K562 (cell line): ENCODE results near the gene TTC28. TPM values are rescaled to one million over a fixed set of nuclear protein-coding genes. Genes with fewer than 3 reads are reported as not detected.

ENCODE experiments used
- BRF1 ChIP-seq: IDR thresholded peaks from 3 replicates; pipeline ENCODE4 v1.6.1; 2011; ENCODE audit warnings: borderline replicate concordance, mild to moderate bottlenecking; ENCODE audit not compliant: insufficient read length; ENCODE audit errors: extremely low read depth
- COPS2 ChIP-seq: fragments of 450-650 bp; conservative IDR thresholded peaks from 2 replicates; pipeline ENCODE4 v1.6.1; 2016; ENCODE audit warnings: mild to moderate bottlenecking, moderate library complexity
- ESRRB ChIP-seq: fragments of 250-450 bp; sonication (Bioruptor Pico); IDR thresholded peaks from 2 replicates; pipeline ENCODE4 v1.5.0; 2020; ENCODE audit warnings: mild to moderate bottlenecking, moderate library complexity, borderline replicate concordance
- HMG20B ChIP-seq: fragments of 250-450 bp; sonication (Bioruptor Pico); IDR thresholded peaks from 2 replicates; pipeline ENCODE4 v1.5.0; 2021; ENCODE audit warnings: mild to moderate bottlenecking
- KLF6 ChIP-seq: fragments of 250-450 bp; sonication (Bioruptor Pico); IDR thresholded peaks from 2 replicates; pipeline ENCODE4 v1.4.0; 2020; ENCODE audit warnings: mild to moderate bottlenecking, moderate library complexity, borderline replicate concordance
- MBD2 ChIP-seq: sonication (generic); IDR thresholded peaks from 2 replicates; pipeline ENCODE4 v1.6.1; 2016; ENCODE audit warnings: low read depth, borderline replicate concordance
- MCM7 ChIP-seq, 2 experiments: fragments of 450-650 bp; IDR thresholded peaks; 2 replicates each; pipeline ENCODE4 v1.6.1; 2016 to 2018
- NCOA1 ChIP-seq: fragments of 450-650 bp; IDR thresholded peaks from 2 replicates; pipeline ENCODE4 v1.6.1; 2016; ENCODE audit warnings: low read depth
- NR2F6 ChIP-seq: fragments of 450-650 bp; formaldehyde crosslinking; IDR thresholded peaks from 2 replicates; pipeline ENCODE4 v1.4.0; 2020; ENCODE audit warnings: mild to moderate bottlenecking
- PHF21A ChIP-seq: fragments of 450-650 bp; IDR thresholded peaks from 2 replicates; pipeline ENCODE4 v1.6.1; 2017; ENCODE audit warnings: low read depth, borderline replicate concordance
- RBM17 ChIP-seq: fragments of 200-400 bp; formaldehyde crosslinking; IDR thresholded peaks from 2 replicates; pipeline ENCODE4 v1.6.1; 2017; ENCODE audit warnings: low read depth, mild to moderate bottlenecking, low read length, borderline replicate concordance
- RUNX1 ChIP-seq: sonication (generic); IDR thresholded peaks from 2 replicates; pipeline ENCODE4 v1.6.1; 2016; ENCODE audit warnings: antibody characterized with exemption, low read depth
- SRF ChIP-seq, 2 experiments: fragments of 250-450, 450-650 bp in 1 of 2; sonication (Bioruptor Pico) in 1 of 2; sonication (generic) in 1 of 2; formaldehyde crosslinking; IDR thresholded peaks; 2 replicates each; pipeline versions ENCODE4 v1.5.0 to v1.5.1; 2020 to 2022; ENCODE audit warnings: mild to moderate bottlenecking in 1 of 2, missing genetic modification reagents in 1 of 2
- STAT5B ChIP-seq: fragments of 250-450 bp; sonication (Bioruptor Pico); IDR thresholded peaks from 2 replicates; pipeline ENCODE4 v1.8.0; 2021; ENCODE audit warnings: mild to moderate bottlenecking, inconsistent platforms
- TAF7 ChIP-seq: fragments of 450-650 bp; IDR thresholded peaks from 2 replicates; pipeline ENCODE4 v1.6.1; 2016; ENCODE audit warnings: missing genetic modification characterization, missing compliant biosample characterization
- ZBTB1 ChIP-seq: sonication (generic); formaldehyde crosslinking; IDR thresholded peaks from 2 replicates; pipeline ENCODE4 v1.8.1; 2023; ENCODE audit warnings: missing genetic modification reagents, low read depth, mild to moderate bottlenecking, borderline replicate concordance
- ZBTB12 ChIP-seq: fragments of 250-450 bp; sonication (Bioruptor Pico); IDR thresholded peaks from 2 replicates; pipeline ENCODE4 v1.4.0; 2020
- ZNF143 ChIP-seq: sonication (generic); formaldehyde crosslinking; IDR thresholded peaks from 2 replicates; pipeline ENCODE4 v1.9.0; 2022; ENCODE audit warnings: mild to moderate bottlenecking, missing genetic modification reagents
- ZNF212 ChIP-seq: fragments of 450-650 bp; formaldehyde crosslinking; IDR thresholded peaks from 2 replicates; pipeline ENCODE4 v1.4.0; 2020; ENCODE audit warnings: mild to moderate bottlenecking
- ZNF274 ChIP-seq: IDR thresholded peaks from 2 replicates; pipeline ENCODE4 v1.6.1; 2011; ENCODE audit warnings: low read depth, mild to moderate bottlenecking, low read length, moderate library complexity, borderline replicate concordance
- ZNF507 ChIP-seq: conservative IDR thresholded peaks from 2 replicates; pipeline ENCODE4 v1.6.1; 2017; ENCODE audit warnings: missing genetic modification characterization, missing compliant biosample characterization
- ZNF586 ChIP-seq: fragments of 450-650 bp; formaldehyde crosslinking; conservative IDR thresholded peaks from 2 replicates; pipeline ENCODE4 v1.4.0; 2020; ENCODE audit warnings: mild to moderate bottlenecking, moderate library complexity
- polyA plus RNA-seq, 8 experiments: library from polyadenylated mRNA; depleted of rRNA in 4 of 8; stranded (reverse) in 5 of 8; unstranded in 3 of 8; fragments of >200 nt; fragmentation: Nextera tagmentation in 2 of 8; fragmentation: Illumina TruSeq in 1 of 8; extraction: Ambion mirVana in 2 of 8; extraction: Trizol in 1 of 8; gene quantifications; 2 replicates each; pipeline versions ENCODE4 v1.2.1 to v1.2.3, GENCODE V29; 2011 to 2014; ENCODE audit warnings: inconsistent platforms in 1 of 8, missing spikeins in 1 of 8
- total RNA-seq, 7 experiments: library from RNA; depleted of rRNA in 6 of 7; stranded (reverse); fragments of >200 nt in 6 of 7; fragmentation: Illumina TruSeq in 2 of 7; extraction: Trizol in 2 of 7; gene quantifications; 2 replicates each; pipeline versions ENCODE4 v1.2.1 to v1.2.3, GENCODE V29; 2011 to 2021; ENCODE audit warnings: low replicate concordance in 1 of 7
- TF ChIP-seq, protein P1 (sequence below): sonication (generic); formaldehyde crosslinking; IDR thresholded peaks from 2 replicates; pipeline ENCODE4 v1.8.1; 2023; ENCODE audit warnings: mild to moderate bottlenecking, missing genetic modification reagents
- TF ChIP-seq, protein P2 (sequence below): fragments of 250-450 bp; sonication (Bioruptor Pico); IDR thresholded peaks from 2 replicates; pipeline ENCODE4 v1.9.0; 2021; ENCODE audit warnings: mild to moderate bottlenecking
- TF ChIP-seq, protein P3 (sequence below), 2 experiments: fragments of 250-450 bp in 1 of 2; fragments of 450-650 bp in 1 of 2; sonication (Bioruptor Pico) in 1 of 2; IDR thresholded peaks; 2 replicates each; pipeline versions ENCODE4 v1.6.1 to v1.8.0; 2016 to 2021; ENCODE audit warnings: mild to moderate bottlenecking in 2 of 2, moderate library complexity in 2 of 2, missing compliant biosample characterization in 1 of 2, missing genetic modification characterization in 1 of 2

The TTC28 gene
- total and polyA plus RNA-seq, 9 of the 15 experiments (the other 6 are each of a cell fraction or from before 2014, with no cell fraction given) = 0.22 to 10.7 (median 3.1) TPM

DNA sequence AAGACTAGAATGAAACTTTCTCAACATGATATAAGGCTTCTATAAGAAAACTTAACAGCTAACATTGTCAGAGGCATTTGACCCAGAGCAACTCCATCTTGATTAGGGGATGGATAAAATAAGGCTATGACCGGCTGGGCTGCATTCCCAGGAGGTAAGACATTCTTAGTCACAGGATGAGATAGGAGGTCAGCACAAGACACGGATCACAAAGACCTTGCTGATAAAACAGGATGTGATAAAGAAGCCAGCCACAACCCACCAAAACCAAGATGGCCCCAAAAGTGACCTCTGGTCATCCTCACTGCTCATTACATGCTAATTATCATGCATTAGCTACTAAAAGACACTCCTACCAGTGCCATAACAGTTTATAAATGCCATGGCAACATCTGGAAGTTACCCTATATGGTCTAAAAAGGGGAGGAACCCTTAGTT lies 135.2 kb downstream of the TTC28 start (continued):
- peak; percentile 54; the same call in 1 of the 2 replicates for TF ChIP-seq ZBTB12
- TF ChIP-seq, protein P1, sequence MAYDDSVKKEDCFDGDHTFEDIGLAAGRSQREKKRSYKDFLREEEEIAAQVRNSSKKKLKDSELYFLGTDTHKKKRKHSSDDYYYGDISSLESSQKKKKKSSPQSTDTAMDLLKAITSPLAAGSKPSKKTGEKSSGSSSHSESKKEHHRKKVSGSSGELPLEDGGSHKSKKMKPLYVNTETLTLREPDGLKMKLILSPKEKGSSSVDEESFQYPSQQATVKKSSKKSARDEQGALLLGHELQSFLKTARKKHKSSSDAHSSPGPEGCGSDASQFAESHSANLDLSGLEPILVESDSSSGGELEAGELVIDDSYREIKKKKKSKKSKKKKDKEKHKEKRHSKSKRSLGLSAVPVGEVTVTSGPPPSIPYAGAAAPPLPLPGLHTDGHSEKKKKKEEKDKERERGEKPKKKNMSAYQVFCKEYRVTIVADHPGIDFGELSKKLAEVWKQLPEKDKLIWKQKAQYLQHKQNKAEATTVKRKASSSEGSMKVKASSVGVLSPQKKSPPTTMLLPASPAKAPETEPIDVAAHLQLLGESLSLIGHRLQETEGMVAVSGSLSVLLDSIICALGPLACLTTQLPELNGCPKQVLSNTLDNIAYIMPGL (CRISPR knock-in tag) = no peak
- TF ChIP-seq RBM17 = no peak
- TF ChIP-seq ZNF586 (CRISPR knock-in tag) = no peak
- no peak for TF ChIP-seq ZBTB1 (CRISPR knock-in tag)
- no peak for TF ChIP-seq ZNF212
- TF ChIP-seq ZNF274 = no peak
- TF ChIP-seq, protein P2, sequence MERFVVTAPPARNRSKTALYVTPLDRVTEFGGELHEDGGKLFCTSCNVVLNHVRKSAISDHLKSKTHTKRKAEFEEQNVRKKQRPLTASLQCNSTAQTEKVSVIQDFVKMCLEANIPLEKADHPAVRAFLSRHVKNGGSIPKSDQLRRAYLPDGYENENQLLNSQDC (CRISPR knock-in tag) = no peak
- no peak for TF ChIP-seq MCM7 (IDR thresholded peaks at IDR 0.05)
- no peak for TF ChIP-seq NCOA1
- TF ChIP-seq NR2F6 (CRISPR knock-in tag) = no peak
- no peak for TF ChIP-seq ZNF507
- no peak for TF ChIP-seq COPS2
- no peak for TF ChIP-seq ZNF143 (CRISPR knock-in tag)
- TF ChIP-seq STAT5B (CRISPR knock-in tag) = no peak
- TF ChIP-seq ESRRB (CRISPR knock-in tag) = no peak
- TF ChIP-seq, protein P3, sequence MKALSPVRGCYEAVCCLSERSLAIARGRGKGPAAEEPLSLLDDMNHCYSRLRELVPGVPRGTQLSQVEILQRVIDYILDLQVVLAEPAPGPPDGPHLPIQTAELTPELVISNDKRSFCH (CRISPR knock-in tag; IDR thresholded peaks at IDR 0.05) = no peak
- TF ChIP-seq, protein P3 (tag; IDR thresholded peaks at IDR 0.05) = peak; percentile 66
- TF ChIP-seq TAF7 (tag) = 0 out of 2 replicates have a peak, but pooled peaks have one; percentile 35
- TF ChIP-seq SRF (CRISPR knock-in tag; IDR thresholded peaks at IDR 0.05) = peak in 1 of 2 experiments; percentile 74; a peak in 2 of 4 replicates
- TF ChIP-seq BRF1 = no peak
- no peak for TF ChIP-seq MBD2
- no peak for TF ChIP-seq HMG20B (CRISPR knock-in tag)
- no peak for TF ChIP-seq PHF21A
- TF ChIP-seq KLF6 = peak; percentile 94
- TF ChIP-seq RUNX1 = no peak
